Stimulated activated naive B cell treated with anti-CD40 and anti-IgM and Interleukin-4, amounts not matched to agents 10 μg/mL and 1 μg/mL and 100 μg/mL, for 72 hours (primary cell): ENCODE measurements around the gene PXK.

Experiments
- ATAC-seq, 2 donors: fragments of 150-1000 bp; cut with Tn5 transposase; replicated peaks; 2 replicates each; pipeline ENCODE4 v1.10.0; 2021; ENCODE audit warnings: moderate library complexity in 1 of 2
- DNase-seq: peaks from one replicate; pipeline ENCODE4 v3.0.0; 2021
- H3K27ac Mint-ChIP-seq: one replicate; pipeline ENCODE4 v1.8.0; 2022; ENCODE audit warnings: mild to moderate bottlenecking, mixed read lengths
- H3K27me3 Mint-ChIP-seq, 2 donors: one replicate each; pipeline ENCODE4 v1.8.0; 2022; ENCODE audit warnings: mixed read lengths in 2 of 2
- H3K36me3 Mint-ChIP-seq, 2 donors: one replicate each; pipeline ENCODE4 v1.8.0; 2022; ENCODE audit warnings: mixed read lengths in 2 of 2, mild to moderate bottlenecking in 1 of 2
- H3K4me1 Mint-ChIP-seq, 2 donors: one replicate each; pipeline ENCODE4 v1.8.0; 2022; ENCODE audit warnings: mixed read lengths in 2 of 2, mild to moderate bottlenecking in 1 of 2
- H3K4me3 Mint-ChIP-seq, 2 donors: one replicate each; pipeline ENCODE4 v1.8.0; 2022; ENCODE audit warnings: mild to moderate bottlenecking in 2 of 2, mixed read lengths in 2 of 2, moderate library complexity in 1 of 2
- H3K9me3 Mint-ChIP-seq, 2 donors: one replicate each; pipeline ENCODE4 v1.8.0; 2022; ENCODE audit warnings: mixed read lengths in 2 of 2, mild to moderate bottlenecking in 1 of 2

Gene PXK

GRCh38 chr3:58369876-58370275 is 37.2 kb downstream of the PXK start:
- no peaks in the 10 kb centered on the region for H3K9me3 Mint-ChIP-seq
- peaks cover 24% of the 10 kb centered on the region in 2 donors for H3K36me3 Mint-ChIP-seq
- H3K4me1 Mint-ChIP-seq = peaks cover 28 to 49% of the 10 kb centered on the region in 2 donors
- no peak for ATAC-seq
- H3K27ac Mint-ChIP-seq = no peak overlapping the region
- DNase-seq = no peak
- H3K27me3 Mint-ChIP-seq = no peaks in the 10 kb centered on the region
- no peak overlapping the region for H3K4me3 Mint-ChIP-seq

GRCh38 chr3:58370407-58370806 is 37.7 kb downstream of the PXK start:
- Mint-ChIP-seq H3K27ac (no peak overlapping the region), H3K4me1 (peaks cover 24 to 44% of the 10 kb centered on the region in 2 donors), H3K36me3 (peaks cover 19 to 24% of the 10 kb centered on the region in 2 donors), H3K9me3 (no peaks in the 10 kb centered on the region), H3K27me3 (no peaks in the 10 kb centered on the region), H3K4me3 (no peak overlapping the region)
- ATAC-seq (no peak), DNase-seq (no peak)

DNA sequence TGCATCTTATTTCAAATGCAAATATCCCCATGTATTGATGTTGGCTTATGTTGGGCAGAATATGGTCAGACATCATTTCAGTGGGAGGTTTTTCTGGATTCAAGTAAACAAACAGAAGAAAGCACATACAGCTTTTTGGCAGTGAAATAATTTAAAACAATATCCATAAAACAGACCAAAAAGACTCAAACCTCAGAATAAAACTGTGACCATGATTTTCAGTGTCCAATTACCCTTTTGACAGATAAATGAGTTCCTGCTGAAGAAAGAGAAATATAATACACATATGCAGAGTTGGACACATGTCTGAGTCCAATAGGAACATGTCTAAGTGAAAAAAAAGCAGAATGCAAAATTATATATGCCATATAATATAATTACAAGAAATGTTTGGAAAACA is 39.1 kb downstream of the PXK start:
- H3K4me3 Mint-ChIP-seq = no peak overlapping the region
- peaks cover 16 to 18% of the 10 kb centered on the region in 2 donors for H3K36me3 Mint-ChIP-seq
- no peak overlapping the region for H3K27ac Mint-ChIP-seq
- no peak for ATAC-seq
- H3K27me3 Mint-ChIP-seq = no peaks in the 10 kb centered on the region
- H3K4me1 Mint-ChIP-seq = peaks cover 18 to 31% of the 10 kb centered on the region in 2 donors
- no peak for DNase-seq
- H3K9me3 Mint-ChIP-seq = no peaks in the 10 kb centered on the region

DNA sequence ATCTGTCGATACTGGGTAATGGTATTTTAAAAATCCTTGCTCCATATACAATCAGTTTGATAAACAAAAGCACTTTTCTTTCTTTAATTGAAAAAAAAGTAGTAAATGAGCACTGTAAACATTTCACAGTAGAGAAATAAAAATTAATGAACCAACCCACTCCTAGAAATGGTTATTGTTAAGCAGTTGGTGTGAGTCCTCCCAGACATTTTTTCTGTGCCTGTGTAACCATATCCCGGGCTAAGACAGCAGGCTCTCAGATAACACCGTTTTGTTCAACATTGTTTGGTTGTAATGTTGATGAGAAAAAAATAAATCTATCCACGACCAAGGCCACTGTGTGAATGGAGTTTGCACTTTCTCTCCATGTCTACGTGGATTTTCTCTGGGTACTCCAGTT is 42.6 kb downstream of the PXK start:
- Mint-ChIP-seq H3K4me3 (no peak overlapping the region), H3K27ac (no peak overlapping the region), H3K9me3 (no peaks in the 10 kb centered on the region), H3K36me3 (peaks cover 14 to 25% of the 10 kb centered on the region in 2 donors), H3K4me1 (peaks cover 14 to 30% of the 10 kb centered on the region in 2 donors), H3K27me3 (no peaks in the 10 kb centered on the region)
- DNase-seq = no peak
- no peak for ATAC-seq

DNA sequence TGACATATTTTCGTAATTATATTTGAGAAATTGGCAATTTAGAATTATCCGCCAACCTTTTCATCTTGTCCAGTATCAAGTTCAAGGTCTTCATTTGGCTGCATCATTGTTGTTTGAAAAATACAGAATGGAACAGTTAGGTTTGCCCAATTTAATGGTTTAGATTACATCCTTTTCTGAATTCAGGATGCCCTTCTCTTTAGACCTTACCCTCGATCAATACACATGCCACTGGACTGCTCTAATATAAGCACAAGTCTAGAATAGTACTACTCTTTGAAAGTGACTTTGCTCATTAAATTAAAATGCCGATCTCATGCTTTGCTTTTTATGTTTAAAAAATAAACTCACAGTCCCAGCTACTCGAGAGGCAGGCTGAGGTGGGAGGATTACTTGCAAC is 44.5 kb downstream of the PXK start:
- DNase-seq (no peak), ATAC-seq (no peak)
- H3K4me1 Mint-ChIP-seq = peaks cover 14 to 30% of the 10 kb centered on the region in 2 donors
- H3K9me3 Mint-ChIP-seq = no peaks in the 10 kb centered on the region
- H3K4me3 Mint-ChIP-seq = no peak overlapping the region
- no peak overlapping the region for H3K27ac Mint-ChIP-seq
- H3K36me3 Mint-ChIP-seq = peaks cover 14 to 21% of the 10 kb centered on the region in 2 donors
- no peaks in the 10 kb centered on the region for H3K27me3 Mint-ChIP-seq

- H3K27ac Mint-ChIP-seq = no peak overlapping the region
- no peak for DNase-seq
- no peak for ATAC-seq
- no peaks in the 10 kb centered on the region for H3K9me3 Mint-ChIP-seq
- H3K4me1 Mint-ChIP-seq = peaks cover 14 to 30% of the 10 kb centered on the region in 2 donors
- peaks cover 17 to 23% of the 10 kb centered on the region in 2 donors for H3K36me3 Mint-ChIP-seq
- no peaks in the 10 kb centered on the region for H3K27me3 Mint-ChIP-seq
- H3K4me3 Mint-ChIP-seq = no peak overlapping the region
These were observed 45.1 kb downstream of the PXK start for GRCh38 chr3:58377750-58378149.

DNA sequence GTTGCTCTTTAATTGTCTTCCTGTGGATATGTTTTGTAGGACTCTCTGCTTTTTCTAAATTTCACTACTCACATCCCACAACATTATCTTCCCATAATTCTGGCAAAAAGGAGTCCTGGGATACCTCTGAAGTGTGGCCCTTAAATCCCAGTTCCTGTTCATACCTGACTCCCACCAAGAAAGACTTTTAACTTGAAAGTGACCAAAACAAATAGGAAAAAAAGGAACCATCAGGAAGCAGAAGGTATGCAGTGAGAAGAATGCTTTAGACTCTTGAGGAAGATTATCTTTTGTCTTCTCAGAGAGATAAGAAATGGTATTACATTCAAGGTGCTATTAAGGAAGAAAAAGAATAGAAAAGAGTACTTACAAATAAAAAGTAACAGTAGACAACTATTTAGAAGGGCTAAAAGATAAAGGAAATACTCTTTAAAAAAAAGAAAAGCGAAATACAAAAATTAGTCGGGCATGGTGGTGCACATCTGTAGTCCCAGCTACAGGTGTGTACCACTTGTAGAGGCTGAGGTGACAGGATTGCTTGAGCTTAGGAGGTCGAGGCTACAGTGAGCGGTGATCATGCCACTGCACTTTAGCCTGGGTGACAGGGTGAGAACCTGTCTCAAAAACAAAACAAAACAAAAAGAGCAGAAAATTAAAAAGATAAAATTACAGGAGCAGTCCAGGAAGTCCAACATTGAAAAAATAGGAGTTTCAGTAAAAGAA is 46.8 kb downstream of the PXK start:
- Mint-ChIP-seq H3K36me3 (peaks cover 17 to 20% of the 10 kb centered on the region in 2 donors), H3K4me1 (peaks cover 12 to 27% of the 10 kb centered on the region in 2 donors), H3K27ac (peak overlapping the region; percentile 59), H3K4me3 (no peak overlapping the region), H3K9me3 (no peaks in the 10 kb centered on the region), H3K27me3 (no peaks in the 10 kb centered on the region)
- DNase-seq = no peak
- ATAC-seq = no peak

GRCh38 chr3:58383476-58383875 is 50.8 kb downstream of the PXK start:
- DNase-seq = no peak
- Mint-ChIP-seq H3K27me3 (no peaks in the 10 kb centered on the region), H3K27ac (peak overlapping the region; percentile 20), H3K4me1 (peaks cover 23 to 52% of the 10 kb centered on the region in 2 donors), H3K9me3 (no peaks in the 10 kb centered on the region), H3K4me3 (no peak overlapping the region), H3K36me3 (peaks cover 39 to 43% of the 10 kb centered on the region in 2 donors)
- ATAC-seq = no peak

GRCh38 chr3:58383904-58384303 is 51.2 kb downstream of the PXK start:
- ATAC-seq (no peak), DNase-seq (no peak)
- H3K27me3 Mint-ChIP-seq = no peaks in the 10 kb centered on the region
- H3K4me1 Mint-ChIP-seq = peaks cover 27 to 55% of the 10 kb centered on the region in 2 donors
- peaks cover 39 to 43% of the 10 kb centered on the region in 2 donors for H3K36me3 Mint-ChIP-seq
- H3K4me3 Mint-ChIP-seq = no peak overlapping the region
- H3K27ac Mint-ChIP-seq = no peak overlapping the region
- H3K9me3 Mint-ChIP-seq = no peaks in the 10 kb centered on the region

GRCh38 chr3:58384381-58385090 is 51.8 kb downstream of the PXK start:
- ATAC-seq = peak; percentile 36 to 66
- no peak overlapping the region for H3K4me3 Mint-ChIP-seq
- H3K4me1 Mint-ChIP-seq = peaks cover 28 to 50% of the 10 kb centered on the region in 2 donors
- peak overlapping the region; percentile 80 for H3K27ac Mint-ChIP-seq
- H3K27me3 Mint-ChIP-seq = no peaks in the 10 kb centered on the region
- peaks cover 39% of the 10 kb centered on the region in 2 donors for H3K36me3 Mint-ChIP-seq
- DNase-seq = no peak
- H3K9me3 Mint-ChIP-seq = no peaks in the 10 kb centered on the region

DNA sequence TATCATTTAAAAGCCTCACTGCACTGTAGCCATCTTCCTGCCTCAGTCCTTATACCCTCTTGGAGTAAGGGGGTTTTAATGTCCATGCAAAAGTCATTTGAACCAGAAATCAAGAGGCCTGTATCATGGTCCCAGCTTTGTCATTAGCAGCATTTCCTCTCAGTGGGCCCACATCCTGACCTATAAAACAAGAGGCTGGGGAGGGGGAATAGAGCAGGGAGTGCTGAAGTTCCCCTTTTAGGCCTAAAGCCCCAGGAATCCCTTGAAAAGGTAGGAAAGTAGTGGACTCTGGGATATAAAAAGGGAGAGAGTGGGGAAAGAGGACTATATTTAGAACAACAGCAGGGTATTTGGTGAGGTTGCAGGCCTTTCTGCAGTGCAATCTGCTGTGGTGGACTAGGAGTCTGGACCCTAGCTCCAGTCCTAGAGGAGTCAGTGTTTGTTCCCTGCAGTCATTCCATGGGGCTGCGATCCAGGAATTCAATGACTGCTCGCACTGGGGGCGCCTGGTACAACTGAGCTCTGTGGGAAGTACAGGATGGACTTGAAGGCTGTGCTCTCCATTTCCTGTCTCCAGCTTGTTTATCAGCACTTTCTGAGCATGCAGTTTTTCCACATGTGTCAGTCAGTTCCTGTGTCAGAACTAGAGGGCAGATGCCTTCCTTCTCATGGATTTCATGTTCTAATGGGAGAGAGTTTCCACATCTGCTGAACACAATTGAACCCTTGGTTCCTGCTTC is 54.1 kb downstream of the PXK start:
- Mint-ChIP-seq H3K36me3 (peaks cover 38 to 41% of the 10 kb centered on the region in 2 donors), H3K9me3 (no peaks in the 10 kb centered on the region), H3K4me1 (peaks cover 30 to 43% of the 10 kb centered on the region in 2 donors), H3K27me3 (no peaks in the 10 kb centered on the region), H3K27ac (peak overlapping the region; percentile 67), H3K4me3 (no peak overlapping the region)
- ATAC-seq (no peak), DNase-seq (no peak)

- ATAC-seq (no peak), DNase-seq (no peak)
- Mint-ChIP-seq H3K4me1 (peaks cover 30 to 43% of the 10 kb centered on the region in 2 donors), H3K27me3 (no peaks in the 10 kb centered on the region), H3K27ac (peak overlapping the region; percentile 48), H3K4me3 (no peak overlapping the region), H3K9me3 (no peaks in the 10 kb centered on the region), H3K36me3 (peaks cover 35 to 40% of the 10 kb centered on the region in 2 donors)
These were observed 55.2 kb downstream of the PXK start for GRCh38 chr3:58387650-58388546.

DNA sequence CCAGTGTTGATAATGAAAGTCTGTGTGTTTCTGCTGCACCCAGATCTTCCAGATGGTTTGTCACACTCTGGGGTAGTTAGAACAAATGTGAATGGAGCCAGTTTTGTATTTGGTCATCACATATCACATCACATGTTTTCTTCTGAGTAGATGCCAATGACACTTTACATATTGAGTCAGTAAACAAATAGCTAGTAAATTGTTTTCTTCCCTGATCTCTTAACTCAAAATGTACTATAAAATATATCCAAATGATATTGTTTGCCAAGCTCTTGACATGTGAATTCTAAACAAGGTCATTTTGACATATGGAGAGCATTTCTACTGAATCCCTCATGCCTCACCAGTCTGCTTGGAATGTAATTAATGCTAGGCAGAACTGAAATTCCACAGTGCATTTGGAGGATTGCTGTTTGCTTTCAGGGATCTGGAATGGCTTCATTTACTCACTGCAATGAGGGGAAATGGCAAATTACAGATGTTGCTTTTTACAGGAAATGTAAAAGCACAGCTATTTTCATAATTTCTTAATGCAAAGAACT is 55.9 kb downstream of the PXK start:
- no peak for DNase-seq

More for the DNA sequence above, 55.9 kb downstream of the PXK start:
- no peak for ATAC-seq
- Mint-ChIP-seq H3K27me3 (no peaks in the 10 kb centered on the region), H3K4me3 (no peak overlapping the region), H3K4me1 (peaks cover 27 to 43% of the 10 kb centered on the region in 2 donors), H3K9me3 (no peaks in the 10 kb centered on the region), H3K36me3 (peaks cover 33 to 37% of the 10 kb centered on the region in 2 donors), H3K27ac (no peak overlapping the region)
